NK-92 (cell line): ENCODE data around the gene CALD1.

ENCODE experiments used
- DNase-seq: peaks from one replicate; lab custom pipeline; 2025; ENCODE audit not compliant: unreplicated experiment; lab: John Stamatoyannopoulos, UW

The CALD1 gene

DNA sequence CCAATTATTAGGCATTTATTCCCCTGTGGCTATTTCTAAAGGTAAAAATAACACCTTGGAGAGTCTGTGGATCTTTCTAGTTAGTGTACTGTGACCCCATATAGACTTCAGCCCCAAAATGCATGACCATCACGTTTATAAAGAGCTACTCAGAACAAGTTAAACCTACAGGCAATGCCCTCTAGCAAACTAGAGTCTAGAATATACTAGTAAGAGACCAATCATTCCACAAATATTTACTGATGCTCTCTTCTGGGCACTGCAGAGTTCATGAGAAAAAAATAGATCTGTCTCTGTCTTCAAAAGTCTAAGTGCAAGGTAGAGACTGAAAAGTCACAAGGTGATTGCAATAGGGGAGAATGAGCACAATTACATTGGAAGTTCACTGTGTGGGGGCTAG is 20.5 kb upstream of the CALD1 start:
- no peak for DNase-seq

- DNase-seq, result no peak
These were observed 18.2 kb upstream of the CALD1 start for GRCh38 chr7:134761266-134761665.

DNA sequence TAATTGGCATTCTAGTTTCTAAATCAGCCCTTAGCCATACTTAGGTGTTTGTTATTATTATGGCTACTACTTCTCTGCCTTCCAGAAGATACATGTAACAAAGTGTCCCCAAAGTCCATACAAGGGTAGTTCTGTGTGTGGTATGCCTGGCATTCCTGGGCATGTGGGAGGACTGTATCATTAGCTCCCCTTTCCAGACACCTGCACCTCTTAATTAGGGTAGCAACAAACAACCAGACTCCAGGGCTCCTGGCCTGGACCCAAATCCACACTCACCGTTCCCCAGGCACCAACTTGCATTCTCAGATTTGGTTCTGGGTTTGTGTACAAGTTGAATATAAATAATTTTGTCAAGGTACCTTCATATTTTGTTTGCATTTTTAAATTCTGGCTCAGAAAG is 15.5 kb upstream of the CALD1 start:
- no peak for DNase-seq

DNA sequence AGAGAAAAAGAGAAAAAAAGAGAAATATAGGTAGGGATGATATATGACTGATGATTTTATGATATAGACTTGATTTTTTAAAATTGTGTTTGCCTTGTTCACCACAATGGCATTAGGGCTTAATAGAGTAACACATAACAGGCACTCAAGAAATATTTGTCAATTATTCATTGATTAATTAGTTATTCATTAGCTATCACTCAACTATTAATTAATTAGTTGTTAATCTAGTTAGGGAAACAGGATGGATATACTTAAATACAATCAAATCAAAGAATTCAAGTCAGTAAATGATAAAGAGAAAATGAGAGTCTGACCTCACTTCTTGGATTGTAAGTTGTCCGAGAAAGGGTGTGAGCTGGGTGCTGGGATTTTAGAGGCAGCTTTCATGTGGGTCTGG is 15.1 kb upstream of the CALD1 start:
- no peak for DNase-seq

DNA sequence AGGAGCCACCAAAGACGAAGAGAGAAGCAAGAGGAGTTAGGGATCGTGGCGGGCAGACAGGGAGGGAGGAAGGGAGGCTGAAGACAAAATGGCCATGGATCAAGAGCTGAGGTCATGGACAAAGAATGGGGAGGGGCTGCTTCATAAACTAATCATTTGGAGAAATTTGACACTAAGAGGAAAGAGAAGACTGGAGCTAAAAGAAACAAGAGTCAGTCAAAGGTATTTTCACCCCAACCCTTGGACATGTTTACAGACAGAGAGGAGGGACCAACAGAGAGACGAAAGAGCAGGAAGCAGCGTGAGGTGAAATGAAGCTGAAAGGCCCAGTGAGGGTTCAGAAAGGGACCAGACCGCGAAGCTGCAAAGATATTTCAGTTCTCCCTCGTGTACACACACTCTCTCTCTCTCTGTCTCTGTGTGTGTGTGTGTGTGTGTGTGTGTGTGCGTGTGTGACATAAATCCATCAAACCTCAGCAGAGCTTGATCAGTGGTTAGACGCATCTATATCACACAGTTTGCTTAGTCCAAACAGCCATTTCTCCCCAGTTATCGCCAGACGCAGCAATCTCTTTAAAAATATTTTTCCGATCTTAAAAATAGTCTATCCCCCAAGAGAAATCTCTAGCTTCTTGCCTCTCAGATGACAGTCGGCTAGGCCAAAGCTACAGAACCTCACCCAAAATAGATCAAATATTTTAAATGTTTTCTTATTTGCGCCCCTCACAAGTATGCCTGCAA is 12.5 kb upstream of the CALD1 start:
- no peak for DNase-seq

- no peak for DNase-seq
These were observed 11.8 kb upstream of the CALD1 start for GRCh38 chr7:134767520-134768168.

- no peak for DNase-seq
These were observed 11.2 kb upstream of the CALD1 start for GRCh38 chr7:134768243-134768642.

- DNase-seq, result no peak
These were observed 8.8 kb upstream of the CALD1 start for GRCh38 chr7:134770676-134771075.

DNA sequence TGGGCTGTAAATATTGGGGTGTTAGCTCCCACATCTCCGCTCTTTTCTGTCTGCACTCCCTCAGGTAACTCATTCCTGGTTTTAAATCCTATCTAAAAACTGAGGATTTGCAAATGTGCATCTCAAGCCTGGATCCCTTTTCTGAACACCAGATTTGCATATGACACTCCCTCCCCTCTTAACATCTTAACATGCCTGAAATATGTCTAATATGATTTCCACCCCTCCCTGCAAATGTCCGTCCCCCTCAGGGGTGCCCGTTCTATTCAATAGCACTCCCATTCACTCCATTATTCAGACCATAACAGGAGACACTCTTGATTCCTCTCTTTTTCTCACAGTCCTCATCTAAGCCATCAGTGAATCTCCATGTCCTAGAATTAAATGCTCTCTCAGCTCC is 8.3 kb upstream of the CALD1 start:
- DNase-seq, result no peak

DNA sequence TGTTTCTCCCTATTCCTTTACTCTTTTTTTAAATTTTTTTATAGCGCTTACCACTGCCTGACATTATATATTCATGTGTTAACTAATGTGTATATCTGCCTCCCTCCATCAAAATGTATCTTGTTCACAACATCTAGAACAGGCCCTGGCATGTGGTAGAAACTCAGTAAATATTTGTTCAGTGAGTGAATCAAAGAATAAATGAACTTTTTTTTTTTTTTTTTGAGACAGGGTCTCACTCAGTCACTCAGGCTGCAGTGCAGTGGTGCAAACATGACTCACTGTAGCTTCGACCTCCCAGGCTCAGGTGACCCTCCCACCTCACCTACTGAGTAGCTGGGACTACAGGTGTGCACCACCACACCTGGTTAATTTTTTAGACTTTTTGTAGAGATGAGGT is 7.5 kb upstream of the CALD1 start:
- DNase-seq, result no peak

DNA sequence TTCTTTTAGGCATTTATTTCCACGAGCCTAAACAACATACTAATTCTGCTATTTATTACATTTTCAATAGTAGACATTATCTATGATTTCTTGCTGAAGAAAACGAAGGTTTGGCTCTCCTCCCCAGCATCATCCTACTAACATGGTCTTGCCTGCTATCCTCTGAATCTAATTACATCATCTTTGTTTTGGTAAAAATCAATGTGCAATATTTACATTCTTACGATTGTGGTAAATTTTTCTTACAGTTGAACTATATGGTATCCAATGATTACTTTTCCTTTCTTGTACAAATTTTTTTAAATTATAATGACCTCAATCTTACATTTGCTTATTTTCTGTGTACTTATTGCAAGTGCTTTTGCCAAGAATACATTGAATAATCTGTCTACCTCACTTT is 7.0 kb upstream of the CALD1 start:
- no peak for DNase-seq

- no peak for DNase-seq
These were observed 6.3 kb upstream of the CALD1 start for GRCh38 chr7:134773164-134773563.

DNA sequence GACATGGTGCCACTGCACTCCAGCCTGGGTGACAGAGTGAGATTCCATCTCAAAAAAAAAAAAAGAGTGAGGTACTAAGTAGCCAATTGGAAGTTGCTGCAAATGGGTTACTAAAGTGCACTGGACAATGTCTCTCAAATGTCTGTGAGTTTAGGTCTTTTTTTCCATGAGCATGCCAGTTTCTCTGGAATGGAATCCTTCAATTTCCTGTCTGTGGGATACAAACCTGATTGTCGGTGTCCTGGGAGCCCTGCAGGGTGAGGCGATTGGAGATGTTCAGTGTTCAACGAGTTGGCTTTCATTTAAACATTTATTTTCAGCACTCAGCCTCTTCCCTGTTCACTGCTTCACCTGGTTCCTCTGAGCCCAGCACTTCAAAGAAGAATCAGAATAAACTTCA is 5.3 kb upstream of the CALD1 start:
- DNase-seq, result no peak

DNA sequence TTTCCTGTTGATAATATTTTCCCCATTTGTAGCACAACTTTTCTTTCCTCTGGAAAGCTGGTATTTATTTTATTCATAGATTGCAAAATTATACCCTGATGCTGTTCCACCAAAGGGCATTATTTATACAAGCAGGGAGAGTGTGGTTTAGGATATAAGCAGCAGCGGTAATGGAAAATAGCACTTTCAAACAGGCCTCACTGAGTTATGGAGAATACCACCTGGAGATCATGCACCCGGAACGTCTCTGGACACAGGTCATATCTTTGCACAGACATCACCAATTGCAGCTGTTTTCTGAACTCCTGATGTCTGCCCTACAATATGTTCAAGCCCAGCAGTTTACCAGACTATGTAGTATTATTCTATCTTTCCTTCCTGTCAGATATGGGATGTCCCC is 2.0 kb upstream of the CALD1 start:
- no peak for DNase-seq

- DNase-seq, result no peak
These were observed 1.4 kb upstream of the CALD1 start for GRCh38 chr7:134777908-134778580.

DNA sequence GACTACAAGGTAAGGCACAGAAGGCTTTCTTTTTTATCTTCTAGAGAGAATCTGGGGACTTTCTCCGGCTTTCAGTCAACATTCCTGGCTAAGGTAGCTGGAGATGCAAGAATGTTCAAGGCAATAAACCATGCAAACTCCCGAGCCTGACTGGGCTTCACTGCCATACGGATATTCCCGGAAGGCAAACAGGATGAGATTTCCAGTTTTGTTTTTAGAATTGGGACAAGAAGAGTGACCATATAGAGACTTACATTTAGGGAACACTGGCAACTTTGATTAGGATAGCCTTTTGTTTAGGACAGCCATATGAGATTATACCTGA is 269 bp downstream of the CALD1 start:
- no peak for DNase-seq

- DNase-seq, result no peak
These were observed 863 bp downstream of the CALD1 start for GRCh38 chr7:134780166-134780828.

DNA sequence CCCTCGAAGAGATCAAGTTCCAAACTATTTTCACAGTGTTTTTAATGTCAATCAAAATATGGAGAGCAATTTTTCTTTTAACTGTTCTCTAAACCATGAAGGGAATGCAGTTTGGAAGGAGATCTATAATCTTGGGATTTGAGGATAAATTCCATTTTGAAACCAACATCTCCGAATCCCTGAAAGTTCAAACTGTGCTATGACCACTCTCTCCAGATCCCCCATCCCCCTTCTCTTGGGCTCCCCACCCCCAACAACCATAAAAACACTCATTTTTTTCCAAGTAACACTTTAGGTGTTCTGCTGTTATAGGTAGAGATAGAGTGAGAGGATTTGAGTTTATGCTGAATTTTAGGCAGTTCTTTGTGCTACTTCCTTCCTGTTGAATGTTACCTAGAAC is 1.7 kb downstream of the CALD1 start:
- no peak for DNase-seq

- no peak for DNase-seq
These were observed 2.7 kb downstream of the CALD1 start for GRCh38 chr7:134782121-134782623.

DNA sequence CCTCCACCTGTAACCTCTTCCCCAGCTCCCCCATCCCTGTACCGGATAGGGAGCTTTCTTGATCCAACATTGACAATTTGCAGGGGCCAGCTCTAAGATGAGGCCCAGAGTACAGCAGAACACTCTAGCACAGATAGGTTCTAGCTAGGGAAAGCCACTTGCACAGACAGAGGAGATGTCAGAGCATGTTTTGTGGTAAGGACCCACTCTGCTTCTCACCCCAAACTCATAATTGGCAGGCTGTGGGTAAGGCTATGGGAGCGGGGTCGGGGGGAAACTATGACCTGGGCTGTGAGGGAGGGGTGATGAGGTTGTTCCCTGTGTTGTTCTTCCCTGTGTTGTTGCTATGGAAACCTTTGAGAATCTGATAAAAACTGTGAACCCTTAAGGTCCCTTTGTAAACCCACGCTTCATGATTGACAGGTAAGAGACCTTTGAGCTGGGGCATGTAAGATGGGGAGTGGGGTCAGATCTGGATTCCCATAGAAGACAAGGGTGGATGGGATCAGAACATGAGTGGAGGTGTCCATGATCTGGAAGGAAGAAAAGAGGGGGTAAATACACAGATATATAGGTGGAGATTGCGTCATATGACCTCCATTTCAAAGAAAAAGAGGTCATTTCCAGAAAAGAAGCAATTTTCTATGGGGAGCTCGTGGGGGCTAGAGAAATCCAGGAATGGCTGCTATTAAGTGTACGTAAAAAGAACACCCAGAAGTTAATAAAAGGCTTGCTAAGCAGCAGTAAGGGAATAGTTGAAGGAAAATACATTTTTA is 4.0 kb downstream of the CALD1 start:
- DNase-seq, result no peak
